GM21825 (cell line): ENCODE results near the gene TFF2.

Experiments used
- ATAC-seq: cut with Tn5 transposase; IDR thresholded peaks from one replicate; pipeline ENCODE4 v1.9.1; 2021; ENCODE audit warnings: mild to moderate bottlenecking, moderate library complexity; ENCODE audit not compliant: unreplicated experiment

The TFF2 gene

GRCh38 chr21:42350927-42351426 lies at the start of gene TFF2:
Gene TFF2 (minus strand): TSS chr21:42350994. CDS start chr21:42350957, 37 bp downstream.
- ATAC-seq, result no peak

- peak; percentile 44 for ATAC-seq
Measured at GRCh38 chr21:42400525-42400924, 49.7 kb upstream of the TFF2 start.

GRCh38 chr21:42398436-42399028 lies 47.7 kb upstream of the TFF2 start:
- no peak for ATAC-seq

- ATAC-seq, result no peak
Measured at GRCh38 chr21:42397746-42398394, 47.1 kb upstream of the TFF2 start.

- no peak for ATAC-seq
Measured at GRCh38 chr21:42396799-42397745, 46.3 kb upstream of the TFF2 start.

- ATAC-seq, result no peak
Measured at GRCh38 chr21:42395905-42396651, 45.3 kb upstream of the TFF2 start, which contains the start of gene TMPRSS3. Gene TMPRSS3 (minus strand): TSS chr21:42396052. CDS start chr21:42395417, 635 bp downstream.

GRCh38 chr21:42395302-42395701 lies 44.5 kb upstream of the TFF2 start:
- ATAC-seq, result no peak

- ATAC-seq, result no peak
Measured at GRCh38 chr21:42393443-42393950, 42.7 kb upstream of the TFF2 start.

GRCh38 chr21:42392731-42393442 lies 42.1 kb upstream of the TFF2 start:
- ATAC-seq, result peak; percentile 72

- no peak for ATAC-seq
Measured at GRCh38 chr21:42391297-42391696, 40.5 kb upstream of the TFF2 start.

- ATAC-seq, result no peak
Measured at GRCh38 chr21:42390696-42391095, 39.9 kb upstream of the TFF2 start.

GRCh38 chr21:42390193-42390592 lies 39.4 kb upstream of the TFF2 start:
- ATAC-seq, result no peak

GRCh38 chr21:42389449-42389835 lies 38.6 kb upstream of the TFF2 start:
- no peak for ATAC-seq

- no peak for ATAC-seq
Measured at GRCh38 chr21:42388740-42389448, 38.1 kb upstream of the TFF2 start.

- no peak for ATAC-seq
Measured at GRCh38 chr21:42387843-42388340, 37.1 kb upstream of the TFF2 start.

- ATAC-seq, result no peak
Measured at GRCh38 chr21:42387164-42387563, 36.4 kb upstream of the TFF2 start.

GRCh38 chr21:42386034-42386591 lies 35.3 kb upstream of the TFF2 start:
- no peak for ATAC-seq

- no peak for ATAC-seq
Measured at GRCh38 chr21:42385619-42386018, 34.8 kb upstream of the TFF2 start.

- no peak for ATAC-seq
Measured at GRCh38 chr21:42384989-42385388, 34.2 kb upstream of the TFF2 start.
